Hematopoietic multipotent progenitor cell treated with erythropoietin and hydrocortisone succinate and interleukin-3 and kit ligand, for 6 days (in vitro differentiated cells): Measurements from ENCODE around the gene PPP1R10.

ENCODE experiments used
- DNase-seq: peaks from one replicate; pipeline ENCODE4 v3.0.0-alpha.2; 2015

Gene PPP1R10

DNA sequence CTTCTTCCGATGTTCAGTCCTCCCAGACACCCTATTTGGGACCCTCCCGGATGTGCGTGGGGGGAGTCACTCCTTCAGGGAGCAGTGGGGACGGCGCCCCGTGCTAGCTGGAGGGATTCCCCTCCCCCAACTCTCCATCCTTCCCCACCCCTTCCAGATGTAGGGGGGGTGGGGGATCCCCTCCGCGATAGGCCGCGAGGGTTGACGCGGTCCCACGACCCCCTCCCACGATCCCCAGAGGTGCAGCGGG is 61.3 kb downstream of the PPP1R10 start:
- no peak for DNase-seq

DNA sequence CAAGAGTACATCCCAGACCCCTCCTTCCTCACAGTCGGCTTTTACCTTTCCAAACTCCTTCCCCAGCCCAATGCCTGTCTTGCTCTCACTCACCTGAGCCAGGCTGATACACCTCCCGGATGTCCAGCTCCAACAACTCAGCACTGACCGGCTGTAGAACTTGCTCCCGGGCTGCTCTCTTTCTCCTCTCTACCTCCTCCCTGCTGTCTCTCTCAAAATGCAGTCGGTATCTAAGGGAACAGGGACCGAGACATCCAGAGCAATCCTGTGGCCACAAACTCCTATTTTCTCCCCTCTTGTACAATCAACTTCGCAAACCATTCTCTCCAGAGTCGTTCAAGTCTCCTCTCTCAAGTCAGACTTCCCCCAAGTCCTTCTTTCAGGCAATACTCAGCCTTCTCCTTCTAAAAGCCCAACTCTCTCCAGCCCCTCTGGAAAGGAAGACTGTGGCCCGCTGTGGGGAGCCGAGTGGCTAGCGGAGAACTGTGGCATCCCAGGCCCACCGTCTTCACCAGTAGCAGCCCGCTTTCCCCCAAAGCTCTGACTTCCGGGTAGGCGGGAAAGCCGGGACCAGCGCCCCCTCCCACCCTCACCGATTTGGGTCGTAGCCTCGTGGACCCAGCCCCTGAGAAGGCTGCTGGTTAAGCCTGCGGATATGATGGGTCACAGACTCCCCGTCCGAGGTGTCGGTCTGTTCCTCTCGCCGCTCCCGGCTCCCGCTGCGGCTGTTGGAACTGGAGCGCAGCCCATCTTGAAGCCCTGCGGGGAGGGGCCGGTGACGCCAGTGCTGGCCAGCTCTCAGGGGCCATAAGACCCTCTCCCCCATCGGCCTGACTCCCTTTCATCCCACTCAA is 61.9 kb downstream of the PPP1R10 start:
- DNase-seq: peak; percentile 48

DNA sequence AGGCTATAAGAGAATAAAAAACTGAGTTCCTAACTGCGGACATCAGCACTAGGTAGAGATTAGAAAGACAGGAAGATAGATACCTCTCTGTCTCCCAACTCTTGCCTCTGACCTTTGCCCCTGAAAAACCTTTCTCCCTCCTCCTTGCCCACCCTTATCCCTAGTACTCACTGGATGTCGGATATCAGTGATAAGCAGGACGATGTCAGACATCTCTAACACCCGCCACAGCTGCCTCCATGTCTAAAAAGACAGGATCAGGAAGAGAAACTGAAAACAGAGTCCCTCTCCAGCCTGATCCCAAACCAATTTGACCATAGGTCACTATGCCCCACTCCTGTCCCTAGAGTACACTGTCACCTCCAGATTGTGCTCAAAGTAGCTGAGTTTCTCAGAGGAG is 62.6 kb downstream of the PPP1R10 start:
- DNase-seq: no peak
